Measurements from ENCODE around the gene COQ8A. TPM values are rescaled to one million over a fixed set of nuclear protein-coding genes. Genes with fewer than 3 reads are reported as not detected.

COQ8A gene
- polyA plus RNA-seq, 1 donor from 2014 or later = 13.2 TPM

GRCh38 chr1:226960256-226960655, 20.2 kb downstream of the COQ8A start:
- Histone ChIP-seq H3K9ac (ENCODE audit: low read length) (no peak overlapping the region), H3K79me2 (replicated peaks; ENCODE audit: insufficient read depth, low read length) (no peaks in the 10 kb centered on the region), H3K9me2 (ENCODE audit: insufficient read depth, low read length) (no peaks in the 10 kb centered on the region), H2AFZ (ENCODE audit: low read depth, low read length) (no peak overlapping the region), H3F3A (ENCODE audit: insufficient read depth, low read length, poor library complexity, severe bottlenecking) (no peaks in the 10 kb centered on the region), H3K27me3 (ENCODE audit: insufficient read depth, low read depth, low read length) (no peaks in the 10 kb centered on the region), H3K4me3 (ENCODE audit: low read length) (no peak overlapping the region), H3K4me2 (ENCODE audit: low read length) (no peak overlapping the region), H3K9me3 (ENCODE audit: low read length) (no peaks in the 10 kb centered on the region), H3K36me3 (ENCODE audit: insufficient read depth, low read length) (no peaks in the 10 kb centered on the region), H4K20me1 (ENCODE audit: insufficient read depth) (no peaks in the 10 kb centered on the region), H3K27ac (ENCODE audit: low read length) (no peak overlapping the region)
- TF ChIP-seq EZH2 (IDR thresholded peaks at IDR 0.05; ENCODE audit: borderline replicate concordance, insufficient read depth, low read length, poor library complexity, severe bottlenecking) (no peak), EP300 (conservative IDR thresholded peaks at IDR 0.05; ENCODE audit: poor library complexity, severe bottlenecking) (no peak), REST (IDR thresholded peaks at IDR 0.05; ENCODE audit: borderline replicate concordance) (no peak), CTCF (IDR thresholded peaks at IDR 0.05; ENCODE audit: poor library complexity, severe bottlenecking) (no peak), SMC3 (conservative IDR thresholded peaks at IDR 0.05; ENCODE audit: poor library complexity) (no peak), RAD21 (conservative IDR thresholded peaks at IDR 0.05) (no peak), TAF1 (IDR thresholded peaks at IDR 0.05; ENCODE audit: low read depth) (no peak), POLR2AphosphoS5 (IDR thresholded peaks at IDR 0.05) (no peak), MXI1 (conservative IDR thresholded peaks at IDR 0.05; ENCODE audit: poor library complexity, severe bottlenecking) (no peak)

GRCh38 chr1:226960944-226961765, 21.1 kb downstream of the COQ8A start:
- no peaks in the 10 kb centered on the region for H3F3A ChIP-seq (ENCODE audit: insufficient read depth, low read length, poor library complexity, severe bottlenecking)
- H3K9me2 ChIP-seq (ENCODE audit: insufficient read depth, low read length) = no peaks in the 10 kb centered on the region
- no peak overlapping the region for H3K4me2 ChIP-seq (ENCODE audit: low read length)
- no peak overlapping the region for H3K4me3 ChIP-seq (ENCODE audit: low read length)
- H2AFZ ChIP-seq (ENCODE audit: low read depth, low read length) = no peak overlapping the region
- no peaks in the 10 kb centered on the region for H4K20me1 ChIP-seq (ENCODE audit: insufficient read depth)
- H3K9me3 ChIP-seq (ENCODE audit: low read length) = no peaks in the 10 kb centered on the region
- H3K36me3 ChIP-seq (ENCODE audit: insufficient read depth, low read length) = no peaks in the 10 kb centered on the region
- H3K27ac ChIP-seq (ENCODE audit: low read length) = no peak overlapping the region
- H3K9ac ChIP-seq (ENCODE audit: low read length) = no peak overlapping the region
- no peaks in the 10 kb centered on the region for H3K79me2 ChIP-seq (replicated peaks; ENCODE audit: insufficient read depth, low read length)
- no peaks in the 10 kb centered on the region for H3K27me3 ChIP-seq (ENCODE audit: insufficient read depth, low read depth, low read length)
- TF ChIP-seq SMC3 (conservative IDR thresholded peaks at IDR 0.05; ENCODE audit: poor library complexity) = no peak
- TF ChIP-seq RAD21 (conservative IDR thresholded peaks at IDR 0.05) = no peak
- no peak for TF ChIP-seq POLR2AphosphoS5 (IDR thresholded peaks at IDR 0.05)
- TF ChIP-seq CTCF (IDR thresholded peaks at IDR 0.05; ENCODE audit: poor library complexity, severe bottlenecking) = no peak
- TF ChIP-seq EZH2 (IDR thresholded peaks at IDR 0.05; ENCODE audit: borderline replicate concordance, insufficient read depth, low read length, poor library complexity, severe bottlenecking) = no peak
- no peak for TF ChIP-seq MXI1 (conservative IDR thresholded peaks at IDR 0.05; ENCODE audit: poor library complexity, severe bottlenecking)
- no peak for TF ChIP-seq EP300 (conservative IDR thresholded peaks at IDR 0.05; ENCODE audit: poor library complexity, severe bottlenecking)
- TF ChIP-seq REST (IDR thresholded peaks at IDR 0.05; ENCODE audit: borderline replicate concordance) = no peak
- no peak for TF ChIP-seq TAF1 (IDR thresholded peaks at IDR 0.05; ENCODE audit: low read depth)

Measured in neural cell (in vitro differentiated cells).